Stimulated activated naive B cell treated with anti-CD40 and anti-IgM and Interleukin-4, amounts not matched to agents 10 μg/mL and 1 μg/mL and 100 μg/mL, for 72 hours (primary cell): Measurements from ENCODE around the gene FGFRL1.

ENCODE experiments used
- ATAC-seq, 2 donors: fragments of 150-1000 bp; cut with Tn5 transposase; replicated peaks; 2 replicates each; pipeline ENCODE4 v1.10.0; 2021; ENCODE audit warnings: moderate library complexity in 1 of 2
- DNase-seq: peaks from one replicate; pipeline ENCODE4 v3.0.0; 2021
- H3K27ac Mint-ChIP-seq: one replicate; pipeline ENCODE4 v1.8.0; 2022; ENCODE audit warnings: mild to moderate bottlenecking, mixed read lengths
- H3K27me3 Mint-ChIP-seq, 2 donors: one replicate each; pipeline ENCODE4 v1.8.0; 2022; ENCODE audit warnings: mixed read lengths in 2 of 2
- H3K36me3 Mint-ChIP-seq, 2 donors: one replicate each; pipeline ENCODE4 v1.8.0; 2022; ENCODE audit warnings: mixed read lengths in 2 of 2, mild to moderate bottlenecking in 1 of 2
- H3K4me1 Mint-ChIP-seq, 2 donors: one replicate each; pipeline ENCODE4 v1.8.0; 2022; ENCODE audit warnings: mixed read lengths in 2 of 2, mild to moderate bottlenecking in 1 of 2
- H3K4me3 Mint-ChIP-seq, 2 donors: one replicate each; pipeline ENCODE4 v1.8.0; 2022; ENCODE audit warnings: mild to moderate bottlenecking in 2 of 2, mixed read lengths in 2 of 2, moderate library complexity in 1 of 2
- H3K9me3 Mint-ChIP-seq, 2 donors: one replicate each; pipeline ENCODE4 v1.8.0; 2022; ENCODE audit warnings: mixed read lengths in 2 of 2, mild to moderate bottlenecking in 1 of 2

The FGFRL1 gene

DNA sequence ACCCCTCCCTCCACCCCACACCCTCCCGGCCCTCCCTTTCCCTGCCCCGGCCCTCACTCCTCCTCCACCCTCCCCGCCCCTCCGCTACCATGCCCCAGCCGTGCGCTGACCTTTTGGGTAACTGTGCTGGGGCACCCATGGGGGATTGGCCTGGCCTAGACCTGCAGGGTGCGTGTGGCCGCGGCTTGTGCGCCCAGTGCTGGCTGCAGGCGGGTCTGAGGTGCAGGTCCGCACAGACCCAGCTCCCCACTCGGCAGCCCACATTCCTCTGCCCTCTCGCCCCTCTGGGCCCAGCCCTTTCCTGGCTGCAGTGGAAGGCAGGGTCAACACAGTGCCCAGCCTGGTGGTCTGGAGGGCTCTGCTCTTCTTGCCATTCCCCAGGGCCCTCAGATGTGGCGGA is 24.7 kb downstream of the FGFRL1 start:
- H3K9me3 Mint-ChIP-seq = no peaks in the 10 kb centered on the region
- no peak overlapping the region for H3K4me3 Mint-ChIP-seq
- no peak for ATAC-seq
- no peak overlapping the region for H3K27ac Mint-ChIP-seq
- no peaks in the 10 kb centered on the region for H3K36me3 Mint-ChIP-seq
- no peaks in the 10 kb centered on the region for H3K4me1 Mint-ChIP-seq
- no peak for DNase-seq
- peaks cover 8 to 34% of the 10 kb centered on the region in 2 donors for H3K27me3 Mint-ChIP-seq

DNA sequence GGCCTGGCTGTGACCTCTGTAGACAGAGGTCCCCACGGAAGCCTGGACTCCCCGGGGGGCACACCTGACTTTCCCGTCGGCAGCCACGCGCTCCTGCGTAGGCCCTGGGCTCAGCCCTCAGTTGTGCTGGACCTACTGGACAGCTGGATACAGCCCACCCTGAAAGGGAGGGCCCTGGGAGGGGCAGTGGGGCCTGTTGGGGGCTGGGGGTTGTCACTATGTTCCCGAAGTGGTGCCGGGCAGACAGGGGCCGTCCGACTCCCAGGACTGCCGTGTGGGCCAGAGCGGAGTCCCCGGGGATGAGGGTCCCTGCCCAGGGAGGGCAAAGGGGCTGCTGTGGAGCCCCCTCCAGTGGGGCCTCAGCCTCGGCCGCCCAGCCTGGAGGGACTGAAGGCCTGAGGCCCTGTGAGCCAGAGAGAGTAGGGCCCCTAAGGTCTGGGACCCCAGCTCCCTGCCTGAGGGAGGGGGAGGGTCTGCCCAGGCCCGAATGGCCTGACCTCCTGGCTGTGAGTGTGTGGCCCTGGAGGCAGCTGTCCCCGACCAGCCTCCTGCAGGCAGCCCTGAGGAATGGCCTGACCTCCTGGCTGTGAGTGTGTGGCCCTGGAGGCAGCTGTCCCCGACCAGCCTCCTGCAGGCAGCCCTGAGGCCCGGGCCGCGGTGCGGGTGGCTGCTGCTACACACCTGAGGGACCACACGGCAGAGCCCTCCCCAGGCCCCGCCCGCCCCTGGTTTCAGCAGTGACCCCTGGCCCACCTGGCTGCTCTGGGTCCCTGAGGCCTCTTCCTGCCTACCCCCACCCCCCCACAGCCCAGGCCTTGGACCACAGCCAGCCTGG is 25.8 kb downstream of the FGFRL1 start:
- ATAC-seq (no peak), DNase-seq (no peak)
- Mint-ChIP-seq H3K4me3 (no peak overlapping the region), H3K9me3 (no peaks in the 10 kb centered on the region), H3K27me3 (peaks cover 11 to 42% of the 10 kb centered on the region in 2 donors), H3K27ac (no peak overlapping the region), H3K4me1 (no peaks in the 10 kb centered on the region), H3K36me3 (no peaks in the 10 kb centered on the region)

DNA sequence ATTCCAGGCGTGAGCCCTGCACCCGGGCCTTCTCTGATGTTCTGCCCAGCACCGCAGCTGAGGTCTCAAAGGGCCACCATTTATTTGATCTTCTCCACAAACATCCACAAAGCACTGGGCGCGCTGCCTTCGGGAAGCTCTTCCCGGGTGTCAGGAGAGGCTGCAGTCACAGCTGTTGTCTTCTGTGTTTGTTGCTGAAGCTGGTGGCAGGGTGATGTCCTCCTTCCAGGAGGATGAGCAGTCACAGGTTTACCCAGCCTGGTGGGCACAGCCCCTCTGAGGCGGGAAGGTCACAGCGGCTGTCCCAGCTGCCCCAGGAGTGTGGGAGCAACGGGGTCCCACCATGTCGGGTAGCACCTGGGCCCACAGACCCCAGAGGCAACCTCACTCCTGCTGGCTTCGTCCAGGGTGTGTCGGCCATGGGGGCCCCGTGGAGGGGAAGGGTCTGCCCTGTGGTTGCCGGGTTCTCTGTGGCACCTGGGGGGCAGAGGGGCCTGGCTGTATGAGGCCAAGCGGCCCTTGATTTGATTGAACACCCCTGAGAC is 27.6 kb downstream of the FGFRL1 start:
- DNase-seq = no peak
- ATAC-seq = no peak
- no peaks in the 10 kb centered on the region for H3K9me3 Mint-ChIP-seq
- peaks cover 0 to 3% of the 10 kb centered on the region in 2 donors for H3K36me3 Mint-ChIP-seq
- H3K4me1 Mint-ChIP-seq = peaks cover 0 to 3% of the 10 kb centered on the region in 2 donors
- H3K4me3 Mint-ChIP-seq = no peak overlapping the region
- peaks cover 14 to 37% of the 10 kb centered on the region in 2 donors for H3K27me3 Mint-ChIP-seq
- no peak overlapping the region for H3K27ac Mint-ChIP-seq

DNA sequence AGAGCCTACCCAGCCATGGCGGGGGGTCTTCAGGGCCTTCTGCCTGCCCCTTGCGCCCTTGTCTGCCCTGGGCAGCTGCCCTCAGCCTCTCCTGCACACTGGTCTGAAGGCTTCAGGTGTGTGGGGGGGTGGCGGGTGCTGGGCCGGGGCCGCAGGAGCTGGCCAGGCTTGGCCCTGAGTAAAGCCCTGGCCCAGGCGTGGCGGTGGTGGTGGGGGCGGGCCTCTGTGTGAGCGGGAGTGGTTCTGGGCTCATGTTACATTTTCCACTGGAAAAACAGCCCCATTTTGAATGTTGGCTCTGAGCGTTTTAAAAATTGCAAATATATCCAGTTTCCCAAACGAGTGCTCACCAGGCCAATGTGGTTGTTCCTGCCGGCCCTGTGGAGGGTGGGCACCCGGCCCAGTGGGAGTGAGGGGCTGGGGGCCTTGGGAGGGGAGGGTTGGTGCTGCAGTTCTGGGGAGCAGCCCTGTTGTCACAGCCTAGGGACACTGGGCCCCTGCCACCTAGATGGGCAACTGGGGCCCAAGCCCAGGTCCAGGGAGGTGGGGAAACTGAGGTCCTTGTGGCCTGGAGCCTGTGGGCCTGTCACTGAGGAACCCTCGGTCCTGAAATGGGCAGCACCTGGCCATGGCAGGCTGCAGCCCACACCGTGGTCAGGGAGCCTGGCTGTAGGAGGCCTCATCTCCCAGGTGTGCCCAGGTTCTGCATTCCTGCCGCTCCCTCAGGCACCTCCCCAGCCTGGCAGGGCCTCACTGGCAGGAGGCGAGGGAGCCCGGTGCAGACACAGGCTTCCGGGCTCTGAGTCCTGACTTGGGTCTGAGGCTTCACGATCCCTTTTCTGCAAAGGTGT is 28.3 kb downstream of the FGFRL1 start:
- no peak overlapping the region for H3K27ac Mint-ChIP-seq
- no peak for DNase-seq

DNA sequence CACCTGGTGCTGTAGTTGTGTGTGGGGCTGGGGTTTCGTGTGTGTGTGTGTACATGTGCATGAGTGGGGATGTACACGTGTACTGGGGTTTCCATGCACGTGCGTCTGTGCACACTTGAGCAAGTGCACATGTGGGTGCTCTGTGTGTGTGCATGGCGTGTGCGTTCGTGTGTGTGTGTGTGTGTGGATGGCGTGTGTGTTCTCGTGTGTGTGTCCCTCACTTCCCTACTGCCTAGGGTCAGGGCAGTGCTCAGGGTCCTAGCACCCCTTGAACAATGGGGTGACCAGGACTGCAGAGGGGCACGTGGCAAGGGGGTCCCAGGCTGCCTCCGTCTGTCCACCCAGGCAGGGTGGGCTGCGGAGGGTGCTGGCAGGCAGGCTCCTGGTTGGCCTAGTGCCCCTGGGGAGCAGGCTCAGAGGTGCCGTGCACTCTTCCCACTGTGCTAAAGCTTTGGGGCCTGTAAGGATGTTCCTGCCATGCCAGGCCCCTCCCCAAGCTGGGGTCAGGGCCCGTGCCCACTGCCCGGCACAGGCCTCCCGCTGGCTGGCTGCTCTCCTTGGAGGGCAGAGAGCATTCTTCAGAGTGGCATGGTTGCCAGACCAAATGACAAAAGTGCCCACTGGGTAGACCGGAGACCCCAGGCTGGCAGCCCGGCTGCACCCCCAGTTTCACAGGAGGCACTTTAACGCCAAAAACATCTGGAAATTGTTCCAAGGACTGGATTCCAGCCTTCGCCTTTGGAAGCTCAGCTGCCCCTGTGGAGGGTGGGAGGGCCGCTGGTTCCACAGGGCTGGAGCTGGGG is 29.1 kb downstream of the FGFRL1 start:
- no peak overlapping the region for H3K27ac Mint-ChIP-seq
- H3K9me3 Mint-ChIP-seq = no peaks in the 10 kb centered on the region
- peaks cover 23 to 46% of the 10 kb centered on the region in 2 donors for H3K27me3 Mint-ChIP-seq
- ATAC-seq = no peak
- no peak overlapping the region for H3K4me3 Mint-ChIP-seq
- peaks cover 0 to 3% of the 10 kb centered on the region in 2 donors for H3K4me1 Mint-ChIP-seq
- DNase-seq = no peak
- peaks cover 0 to 3% of the 10 kb centered on the region in 2 donors for H3K36me3 Mint-ChIP-seq

More for the DNA sequence above, 28.3 kb downstream of the FGFRL1 start:
- Mint-ChIP-seq H3K9me3 (no peaks in the 10 kb centered on the region), H3K4me1 (peaks cover 0 to 3% of the 10 kb centered on the region in 2 donors), H3K27me3 (peaks cover 15 to 38% of the 10 kb centered on the region in 2 donors), H3K4me3 (no peak overlapping the region), H3K36me3 (peaks cover 0 to 3% of the 10 kb centered on the region in 2 donors)
- ATAC-seq = no peak

DNA sequence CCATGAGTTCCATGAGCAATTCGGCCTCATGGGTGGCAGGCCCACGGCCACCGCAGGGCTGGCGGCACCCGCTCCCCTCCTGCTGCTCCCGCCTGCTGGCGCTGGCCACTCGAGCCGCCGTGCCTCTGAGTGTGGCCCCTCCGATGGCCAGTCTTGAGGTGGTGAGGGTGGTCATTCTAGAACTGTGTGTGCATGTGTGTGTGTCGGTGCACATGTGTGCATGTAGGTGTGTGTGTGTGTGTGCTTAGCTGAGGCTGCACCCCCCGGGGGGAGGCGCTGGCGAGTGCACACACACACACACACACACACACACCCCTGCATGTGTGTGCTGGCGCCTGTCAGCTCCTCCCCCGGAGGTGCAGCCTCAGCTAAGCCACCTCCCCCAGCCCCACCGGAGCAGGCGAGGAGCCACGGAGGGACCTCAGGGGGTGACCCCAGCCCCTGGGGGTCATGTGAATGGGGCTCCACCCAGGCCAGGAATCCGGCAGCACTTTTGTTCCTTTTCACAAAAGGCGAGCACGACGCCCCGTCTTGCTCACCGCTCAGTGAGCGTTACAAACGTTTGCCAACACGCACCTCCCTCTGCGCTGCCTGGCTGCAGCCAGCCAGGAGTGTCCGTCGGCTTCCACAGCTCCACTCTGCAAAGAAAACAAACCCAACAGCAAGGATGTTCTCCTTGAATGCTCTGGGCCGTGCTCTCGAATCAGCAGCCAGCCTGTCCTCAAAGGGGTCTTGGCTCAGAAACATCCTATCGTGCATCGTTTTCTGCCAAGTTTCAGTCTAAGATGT is 29.9 kb downstream of the FGFRL1 start:
- H3K27ac Mint-ChIP-seq = no peak overlapping the region
- H3K4me3 Mint-ChIP-seq = no peak overlapping the region
- no peak for ATAC-seq
- H3K36me3 Mint-ChIP-seq = peaks cover 0 to 3% of the 10 kb centered on the region in 2 donors
- DNase-seq = no peak
- peaks cover 0 to 3% of the 10 kb centered on the region in 2 donors for H3K4me1 Mint-ChIP-seq
- peaks cover 26 to 49% of the 10 kb centered on the region in 2 donors for H3K27me3 Mint-ChIP-seq
- H3K9me3 Mint-ChIP-seq = no peaks in the 10 kb centered on the region

DNA sequence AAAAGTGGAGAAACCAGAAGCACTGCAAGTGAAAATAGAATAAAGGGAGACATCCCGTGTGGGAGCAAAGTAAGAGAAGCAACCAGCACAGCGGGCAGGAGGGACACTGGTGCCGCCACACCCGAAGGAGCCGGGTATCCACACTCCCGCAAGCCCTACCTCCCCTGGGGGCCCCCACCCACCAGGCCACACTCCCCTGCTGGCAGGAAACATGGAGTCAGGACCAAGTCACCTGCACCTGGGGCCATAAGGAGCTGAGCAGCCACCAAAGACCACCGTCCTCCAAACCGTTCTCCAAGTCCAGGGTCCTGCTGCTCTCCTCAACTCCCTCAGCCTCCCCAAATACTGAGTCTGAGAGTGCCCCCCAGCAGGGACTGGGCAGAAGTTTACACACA is 30.5 kb downstream of the FGFRL1 start:
- Mint-ChIP-seq H3K36me3 (peaks cover 2 to 7% of the 10 kb centered on the region in 2 donors), H3K27me3 (peaks cover 30 to 54% of the 10 kb centered on the region in 2 donors), H3K4me3 (no peak overlapping the region), H3K27ac (no peak overlapping the region), H3K4me1 (peaks cover 4 to 6% of the 10 kb centered on the region in 2 donors), H3K9me3 (peaks cover 0 to 2% of the 10 kb centered on the region in 2 donors)
- ATAC-seq = no peak
- DNase-seq = no peak

DNA sequence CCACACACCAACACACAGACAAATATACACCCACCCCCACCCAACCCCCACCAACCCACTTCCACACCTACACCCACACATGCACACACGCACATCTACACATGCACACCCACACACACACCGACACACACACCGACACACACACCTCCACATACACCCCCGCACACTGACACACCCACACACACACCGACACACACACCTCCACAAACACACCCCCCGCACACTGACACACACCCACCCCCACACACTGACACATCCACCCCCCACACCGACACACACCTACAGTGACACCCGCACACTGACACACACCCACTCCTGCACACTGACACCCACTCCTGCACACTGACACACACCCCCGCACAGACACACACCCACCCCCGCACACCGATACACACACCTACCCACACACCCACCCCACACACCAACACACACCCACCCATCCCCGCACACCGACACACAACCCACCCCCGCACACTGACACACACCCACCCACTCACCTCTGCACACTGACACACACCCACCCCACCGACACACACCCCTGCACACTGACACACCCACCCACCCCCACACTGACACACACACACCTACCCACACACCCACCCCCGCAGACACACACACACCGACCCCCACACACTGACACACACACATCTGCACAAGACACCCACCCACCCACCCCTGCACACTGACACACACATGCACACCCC is 31.1 kb downstream of the FGFRL1 start:
- peaks cover 0 to 2% of the 10 kb centered on the region in 2 donors for H3K9me3 Mint-ChIP-seq
- H3K27ac Mint-ChIP-seq = no peak overlapping the region

DNA sequence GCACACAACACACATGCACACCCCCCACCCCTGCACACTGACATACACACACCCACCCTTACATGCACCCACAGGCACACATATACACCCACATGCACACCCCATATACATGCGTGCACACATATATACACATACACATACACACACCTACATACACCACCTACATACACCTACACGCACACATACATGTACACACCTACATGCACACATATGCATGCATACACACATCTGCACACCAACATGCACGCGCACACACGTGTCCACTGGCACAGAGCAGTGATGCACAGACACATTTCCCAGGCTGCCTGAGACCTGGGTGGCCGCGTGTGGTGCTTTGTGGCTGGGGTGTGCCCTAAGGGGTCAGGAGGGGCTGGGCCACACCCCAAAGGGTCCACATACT is 31.7 kb downstream of the FGFRL1 start:
- H3K4me1 Mint-ChIP-seq = peaks cover 10 to 12% of the 10 kb centered on the region in 2 donors
- DNase-seq (no peak), ATAC-seq (no peak)
- H3K9me3 Mint-ChIP-seq = peaks cover 0 to 2% of the 10 kb centered on the region in 2 donors
- H3K36me3 Mint-ChIP-seq = peaks cover 2 to 7% of the 10 kb centered on the region in 2 donors
- peaks cover 39 to 66% of the 10 kb centered on the region in 2 donors for H3K27me3 Mint-ChIP-seq
- no peak overlapping the region for H3K4me3 Mint-ChIP-seq
- peak overlapping the region; percentile 45 for H3K27ac Mint-ChIP-seq

More for the DNA sequence above, 31.1 kb downstream of the FGFRL1 start:
- Mint-ChIP-seq H3K27me3 (peaks cover 33 to 60% of the 10 kb centered on the region in 2 donors), H3K36me3 (peaks cover 2 to 7% of the 10 kb centered on the region in 2 donors), H3K4me3 (no peak overlapping the region), H3K4me1 (peaks cover 6 to 8% of the 10 kb centered on the region in 2 donors)
- DNase-seq = no peak
- ATAC-seq = no peak

DNA sequence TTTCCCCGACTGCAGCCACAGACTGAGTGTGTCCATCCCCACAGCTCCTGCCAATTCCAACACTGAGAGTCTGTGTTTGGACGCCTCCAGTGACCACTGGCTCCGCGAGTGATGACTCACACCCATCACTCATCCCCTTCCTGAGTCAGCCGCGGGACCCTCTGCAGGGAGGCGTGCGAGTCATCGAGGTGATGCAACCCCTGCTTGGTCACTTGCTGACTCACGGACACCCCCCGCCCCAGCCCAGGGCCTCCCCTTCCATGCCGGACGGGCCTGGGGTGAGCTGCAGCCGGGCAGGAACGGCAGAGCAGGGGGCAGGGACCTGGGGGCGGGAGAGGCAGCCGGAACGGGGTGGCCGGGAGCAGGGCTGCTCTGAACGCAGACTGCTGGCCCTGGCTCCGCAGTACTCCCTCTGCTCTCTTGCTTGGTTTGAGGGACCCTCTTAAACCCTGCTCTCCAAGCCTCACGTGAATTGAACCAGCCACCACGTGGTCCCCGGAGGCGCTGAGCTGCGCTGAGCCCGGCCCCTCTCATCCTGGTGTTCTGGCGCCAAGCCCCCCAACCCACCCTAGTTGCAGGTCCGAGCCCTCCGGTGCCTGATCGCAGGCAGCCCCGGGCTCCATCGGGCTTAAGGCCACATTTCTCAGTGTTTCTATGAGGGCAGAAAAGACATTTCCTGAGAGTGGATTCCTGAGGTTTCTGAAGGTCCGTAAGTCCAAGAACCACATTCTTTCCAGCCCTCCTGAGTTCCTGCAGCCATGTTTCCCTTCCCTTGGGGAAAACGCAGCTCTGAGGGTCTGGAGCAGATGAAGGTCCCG is 32.4 kb downstream of the FGFRL1 start:
- Mint-ChIP-seq H3K27me3 (peaks cover 44 to 73% of the 10 kb centered on the region in 2 donors), H3K4me3 (no peak overlapping the region), H3K9me3 (peaks cover 0 to 2% of the 10 kb centered on the region in 2 donors), H3K36me3 (peaks cover 2 to 9% of the 10 kb centered on the region in 2 donors), H3K4me1 (peaks cover 13 to 19% of the 10 kb centered on the region in 2 donors), H3K27ac (no peak overlapping the region)
- no peak for DNase-seq
- peak; percentile 20 to 41 for ATAC-seq

DNA sequence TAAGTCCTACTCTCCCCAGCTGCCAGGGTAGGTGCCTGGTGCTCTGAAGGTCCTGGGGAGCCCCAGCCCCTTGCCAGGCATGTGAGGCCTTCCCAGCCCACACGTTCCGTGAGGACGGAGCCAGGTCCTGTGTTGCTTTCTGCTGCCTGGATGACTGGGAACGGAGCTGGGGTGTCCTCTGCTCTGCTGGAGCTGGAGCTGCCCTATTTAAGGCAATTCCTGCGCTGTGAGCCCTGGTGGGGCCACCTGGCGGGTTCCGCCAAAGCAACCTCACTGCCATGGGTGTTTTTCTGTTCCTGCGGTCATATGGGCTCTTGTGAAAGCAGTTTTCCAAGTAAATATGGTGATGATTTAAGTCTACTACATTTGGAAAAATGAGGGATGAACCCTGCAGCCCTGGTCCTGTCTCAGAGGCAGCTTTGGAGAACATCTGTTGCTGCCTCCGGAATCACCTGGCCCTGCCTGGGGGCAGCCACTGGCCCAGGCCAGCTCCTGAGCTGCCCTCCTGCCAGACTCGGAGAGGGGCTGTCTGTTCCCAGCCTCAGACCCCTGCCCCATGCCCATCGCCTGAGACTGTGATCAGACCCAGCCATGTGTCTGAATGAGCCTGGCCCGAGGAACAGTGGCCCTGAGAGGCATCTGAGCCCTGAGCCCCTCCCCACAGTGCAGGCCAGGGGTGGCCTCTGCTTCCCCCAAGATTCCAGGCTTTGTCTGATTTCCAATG is 33.2 kb downstream of the FGFRL1 start:
- H3K36me3 Mint-ChIP-seq = peaks cover 2 to 14% of the 10 kb centered on the region in 2 donors
- H3K4me1 Mint-ChIP-seq = peaks cover 20 to 24% of the 10 kb centered on the region in 2 donors
- H3K27ac Mint-ChIP-seq = no peak overlapping the region
- peaks cover 0 to 5% of the 10 kb centered on the region in 2 donors for H3K9me3 Mint-ChIP-seq
- ATAC-seq (no peak), DNase-seq (no peak)
- no peak overlapping the region for H3K4me3 Mint-ChIP-seq
- H3K27me3 Mint-ChIP-seq = peaks cover 51 to 80% of the 10 kb centered on the region in 2 donors
